ENCODE measurements around the gene CTNNA3. TPM values are rescaled to one million over a fixed set of nuclear protein-coding genes. Genes with fewer than 3 reads are reported as not detected.
"Not testable (repeated sequence)": the region's sequence is repeated elsewhere in the genome, so short reads cannot be mapped to it uniquely, and the experiment has no call there.

The CTNNA3 gene
- total RNA-seq, result 18.8 TPM
- polyA plus RNA-seq (ENCODE audit: insufficient read depth in 1 of 8, insufficient read length in 8 of 8, low replicate concordance in 1 of 8), result 1 to 10 TPM; 4.1 to 9.3 (median 5.8) TPM
- long read RNA-seq, donor 1, result 0 reads
- long read RNA-seq, donor 2, result 0 reads
- long read RNA-seq, donor 3, result 0 reads
- long read RNA-seq, donor 4, result 0 reads
- long read RNA-seq, donor 5, result 0 reads
- long read RNA-seq, donor 6, result 0 reads
- long read RNA-seq, donor 7, result 0 reads
- long read RNA-seq, donor 8, result 0 reads
- long read RNA-seq, donor 9, result 0 reads
- long read RNA-seq, donor 10, result 0 reads
- long read RNA-seq, donor 11, result 0 reads

DNA sequence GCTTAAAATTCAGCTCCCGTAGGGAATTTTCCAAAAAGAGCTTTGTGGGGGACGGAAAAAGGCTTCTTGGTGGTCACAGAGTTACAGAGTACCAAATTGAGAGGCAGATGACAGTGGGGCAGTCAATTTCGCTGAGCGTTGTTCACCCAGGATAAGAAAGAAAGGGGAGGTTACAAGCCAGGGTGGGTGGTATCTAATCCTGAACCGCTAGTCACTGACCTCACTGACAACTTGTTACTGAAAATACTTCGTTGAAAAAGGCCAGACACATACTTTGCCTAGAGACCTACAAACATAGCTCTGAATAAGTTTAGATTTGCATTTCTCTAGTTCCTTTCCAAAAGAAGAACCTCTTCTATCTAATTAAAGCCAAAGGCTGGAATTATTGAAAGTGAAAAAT, at the start of gene CTNNA3:
TSS of gene CTNNA3 (minus strand) at position 167 of the 400 bp plus-strand sequence.
- Histone ChIP-seq H3K4me1 (ENCODE audit: control insufficient read depth, insufficient read depth, low read length) (peaks cover 2% of the 10 kb centered on the region), H3K27me3 (ENCODE audit: control insufficient read depth, insufficient read depth, low read length) (no peaks in the 10 kb centered on the region), H3K9me3 (replicated peaks; ENCODE audit: control insufficient read depth, low read depth, low read length) (no peaks in the 10 kb centered on the region), H3K4me3 (ENCODE audit: low read length) (no peak within 1 kb of the TSS), H3K36me3 (ENCODE audit: control insufficient read depth, insufficient read depth, low read length) (no peaks in the 10 kb centered on the region), H3K27ac (ENCODE audit: low read length) (no peak within 1 kb of the TSS)
- WGBS (ENCODE audit: insufficient coverage), result 37% methylated on average over 2 of the region's 6 CpGs
- DNase-seq, result peak; percentile 7

DNA sequence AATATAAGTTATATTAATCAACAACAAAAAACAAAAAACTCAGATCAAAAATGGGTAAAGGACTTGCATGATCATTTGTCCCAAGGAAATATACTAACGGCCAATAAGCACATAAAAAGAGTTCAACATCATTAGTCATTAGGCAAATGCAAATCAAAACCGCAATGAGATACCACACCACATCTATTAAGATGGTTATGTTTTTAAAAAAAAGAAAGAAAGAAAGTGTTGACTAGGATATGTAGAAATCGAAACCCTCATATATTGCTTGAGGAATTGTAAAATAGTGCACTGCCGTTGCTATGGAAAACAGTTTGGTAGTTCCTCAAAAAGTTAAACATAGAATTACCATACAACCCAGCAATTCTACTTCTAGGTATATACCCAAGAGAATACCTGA, 39.4 kb upstream of the CTNNA3 start:
- Histone ChIP-seq H3K27me3 (ENCODE audit: control insufficient read depth, insufficient read depth, low read length) (no peaks in the 10 kb centered on the region), H3K36me3 (ENCODE audit: control insufficient read depth, insufficient read depth, low read length) (no peaks in the 10 kb centered on the region), H3K9me3 (replicated peaks; ENCODE audit: control insufficient read depth, low read depth, low read length) (no peaks in the 10 kb centered on the region), H3K4me3 (ENCODE audit: low read length) (no peak overlapping the region), H3K4me1 (ENCODE audit: control insufficient read depth, insufficient read depth, low read length) (no peaks in the 10 kb centered on the region), H3K27ac (ENCODE audit: low read length) (no peak overlapping the region)
- WGBS (ENCODE audit: insufficient coverage), result no CpG with 5 or more reads among the region's 4 CpGs
- DNase-seq, result peak; percentile 2

DNA sequence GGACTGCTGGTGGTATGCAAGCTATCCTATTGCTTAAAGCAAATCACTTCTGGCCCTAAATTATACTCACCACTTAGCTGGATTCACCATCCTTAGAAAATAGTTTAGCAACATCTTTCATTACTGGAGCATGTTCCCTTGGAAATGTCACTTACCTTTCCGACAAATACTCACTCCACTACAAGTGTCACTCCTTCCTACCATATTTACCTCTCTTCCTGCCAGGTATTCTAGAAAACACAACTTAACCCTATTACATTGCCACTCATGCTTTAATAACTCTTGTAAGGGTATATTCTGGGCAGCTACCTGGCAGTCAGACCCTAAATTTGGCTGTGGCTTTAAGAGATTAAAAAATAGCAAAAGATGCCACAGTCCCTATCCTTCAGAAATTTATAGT, 37.5 kb upstream of the CTNNA3 start:
- no peak for DNase-seq
- no peaks in the 10 kb centered on the region for H3K27me3 ChIP-seq (ENCODE audit: control insufficient read depth, insufficient read depth, low read length)
- H3K36me3 ChIP-seq (ENCODE audit: control insufficient read depth, insufficient read depth, low read length), result no peaks in the 10 kb centered on the region
- WGBS (ENCODE audit: insufficient coverage), result 100% methylated on average over 1 of the region's 1 CpG
- no peak overlapping the region for H3K4me3 ChIP-seq (ENCODE audit: low read length)
- no peak overlapping the region for H3K27ac ChIP-seq (ENCODE audit: low read length)
- no peaks in the 10 kb centered on the region for H3K9me3 ChIP-seq (replicated peaks; ENCODE audit: control insufficient read depth, low read depth, low read length)
- no peaks in the 10 kb centered on the region for H3K4me1 ChIP-seq (ENCODE audit: control insufficient read depth, insufficient read depth, low read length)

DNA sequence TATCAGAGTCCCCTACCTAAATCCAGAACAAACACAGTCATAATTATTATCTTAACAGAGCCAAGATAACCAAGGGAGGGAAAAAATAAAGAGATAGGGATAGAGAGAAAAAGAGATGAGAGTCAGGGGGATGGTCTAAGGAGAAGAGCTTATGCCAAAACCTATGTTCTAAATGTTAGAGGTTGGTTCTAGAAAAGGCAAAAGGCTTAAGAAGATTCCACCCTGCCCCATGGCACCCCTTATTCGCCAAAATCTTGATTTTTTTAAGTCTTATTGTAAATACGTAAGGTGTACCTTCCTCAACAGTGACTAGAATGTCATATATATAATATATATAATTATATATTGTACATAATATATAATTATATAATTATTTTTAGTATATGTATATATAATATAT, 29.6 kb upstream of the CTNNA3 start:
- Histone ChIP-seq H3K4me3 (ENCODE audit: low read length) (no peak overlapping the region), H3K9me3 (replicated peaks; ENCODE audit: control insufficient read depth, low read depth, low read length) (no peaks in the 10 kb centered on the region), H3K27me3 (ENCODE audit: control insufficient read depth, insufficient read depth, low read length) (no peaks in the 10 kb centered on the region), H3K36me3 (ENCODE audit: control insufficient read depth, insufficient read depth, low read length) (no peaks in the 10 kb centered on the region), H3K27ac (ENCODE audit: low read length) (no peak overlapping the region), H3K4me1 (ENCODE audit: control insufficient read depth, insufficient read depth, low read length) (no peaks in the 10 kb centered on the region)
- WGBS (ENCODE audit: insufficient coverage), result no CpG with 5 or more reads among the region's 2 CpGs
- no peak for DNase-seq

DNA sequence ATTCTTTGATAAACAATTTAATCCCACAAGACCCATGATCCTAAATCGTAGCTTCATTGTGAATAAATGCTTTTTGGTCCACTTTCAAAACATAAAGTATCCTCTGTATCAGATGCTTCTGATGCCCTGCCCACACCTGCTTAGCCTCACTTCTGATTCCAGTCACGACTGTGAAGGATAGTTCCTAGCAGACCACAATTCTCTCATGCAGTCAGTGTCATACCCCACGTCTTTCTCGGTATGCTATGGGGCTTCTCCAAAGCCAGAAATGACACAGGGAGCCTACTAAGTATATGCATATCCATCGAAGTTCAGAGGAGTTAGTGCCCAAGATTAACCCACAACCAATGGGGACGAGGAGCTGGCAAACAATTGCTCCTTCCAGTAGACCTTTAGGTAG, 27.6 kb upstream of the CTNNA3 start:
- H3K27ac ChIP-seq (ENCODE audit: low read length), result no peak overlapping the region
- H3K36me3 ChIP-seq (ENCODE audit: control insufficient read depth, insufficient read depth, low read length), result no peaks in the 10 kb centered on the region
- H3K4me1 ChIP-seq (ENCODE audit: control insufficient read depth, insufficient read depth, low read length), result no peaks in the 10 kb centered on the region
- no peaks in the 10 kb centered on the region for H3K9me3 ChIP-seq (replicated peaks; ENCODE audit: control insufficient read depth, low read depth, low read length)
- H3K4me3 ChIP-seq (ENCODE audit: low read length), result no peak overlapping the region
- DNase-seq, result no peak
- no peaks in the 10 kb centered on the region for H3K27me3 ChIP-seq (ENCODE audit: control insufficient read depth, insufficient read depth, low read length)
- 75% methylated on average over 3 of the region's 6 CpGs for WGBS (ENCODE audit: insufficient coverage)

DNA sequence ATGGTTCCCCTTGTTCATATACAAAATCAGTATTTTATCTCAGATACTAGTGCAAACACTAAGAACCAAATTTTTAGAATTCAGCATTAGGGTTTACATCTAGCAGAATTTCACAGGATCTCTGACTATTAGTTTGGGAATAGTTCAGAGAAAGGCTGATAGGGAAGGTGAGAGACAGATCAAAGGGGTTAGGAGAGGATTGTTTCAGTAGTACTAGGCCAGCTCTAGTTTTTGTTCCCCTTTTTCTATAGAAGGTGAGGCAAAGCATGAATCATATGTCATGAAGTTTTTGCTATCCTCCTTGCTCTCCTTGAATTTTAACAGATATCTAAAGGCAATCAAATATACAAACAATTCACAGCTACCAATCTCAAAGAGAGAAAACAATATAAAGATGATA, 26.1 kb upstream of the CTNNA3 start:
- H3K4me3 ChIP-seq (ENCODE audit: low read length), result no peak overlapping the region
- no peak for DNase-seq
- no peaks in the 10 kb centered on the region for H3K27me3 ChIP-seq (ENCODE audit: control insufficient read depth, insufficient read depth, low read length)
- no peak overlapping the region for H3K27ac ChIP-seq (ENCODE audit: low read length)
- H3K4me1 ChIP-seq (ENCODE audit: control insufficient read depth, insufficient read depth, low read length), result no peaks in the 10 kb centered on the region
- no peaks in the 10 kb centered on the region for H3K36me3 ChIP-seq (ENCODE audit: control insufficient read depth, insufficient read depth, low read length)
- H3K9me3 ChIP-seq (replicated peaks; ENCODE audit: control insufficient read depth, low read depth, low read length), result no peaks in the 10 kb centered on the region

DNA sequence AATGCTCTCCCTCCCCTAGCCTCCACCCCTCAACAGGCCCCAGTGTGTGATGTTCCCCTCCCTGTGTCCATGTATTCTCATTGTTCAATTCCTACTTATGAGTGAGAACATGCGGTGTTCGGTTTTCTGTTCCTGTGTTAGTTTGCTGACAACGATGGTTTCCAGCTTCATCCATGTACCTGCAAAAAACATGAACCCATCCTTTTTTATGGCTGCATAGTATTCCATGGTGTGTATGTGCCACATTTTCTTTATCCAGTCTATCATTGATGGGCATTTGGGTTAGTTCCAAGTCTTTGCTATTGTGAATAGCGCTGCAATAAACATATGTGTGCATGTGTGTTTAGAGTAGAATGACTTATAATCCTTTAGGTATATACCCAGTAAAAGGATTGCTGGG, 20.5 kb upstream of the CTNNA3 start:
- no CpG with 5 or more reads among the region's 4 CpGs for WGBS (ENCODE audit: insufficient coverage)

DNA sequence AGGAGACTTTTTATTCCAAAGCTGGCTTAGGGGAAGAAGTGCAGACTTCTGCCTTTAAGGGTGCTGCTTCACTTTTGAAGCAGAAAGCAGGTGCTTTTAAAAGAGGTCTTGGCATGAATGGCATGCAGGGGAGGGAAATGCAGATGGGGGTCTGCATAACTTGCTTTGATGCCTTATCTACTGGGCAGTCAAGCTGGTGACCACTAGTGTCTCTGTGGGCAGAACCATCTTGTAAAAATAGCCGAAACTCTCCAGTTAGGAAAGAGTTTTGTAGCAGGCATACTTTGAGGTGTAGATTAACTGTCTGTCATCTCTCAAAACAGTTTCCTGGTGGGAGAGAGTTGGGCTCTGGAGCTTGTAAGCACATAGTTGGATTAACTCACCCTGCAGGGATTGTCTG, 9.9 kb upstream of the CTNNA3 start:
- Histone ChIP-seq H3K4me3 (ENCODE audit: low read length) (no peak overlapping the region), H3K9me3 (replicated peaks; ENCODE audit: control insufficient read depth, low read depth, low read length) (no peaks in the 10 kb centered on the region), H3K4me1 (ENCODE audit: control insufficient read depth, insufficient read depth, low read length) (no peaks in the 10 kb centered on the region), H3K27me3 (ENCODE audit: control insufficient read depth, insufficient read depth, low read length) (no peaks in the 10 kb centered on the region), H3K27ac (ENCODE audit: low read length) (no peak overlapping the region), H3K36me3 (ENCODE audit: control insufficient read depth, insufficient read depth, low read length) (no peaks in the 10 kb centered on the region)
- no peak for DNase-seq
- WGBS (ENCODE audit: insufficient coverage), result no CpG with 5 or more reads among the region's 1 CpG

More for the DNA sequence above, 20.5 kb upstream of the CTNNA3 start:
- H3K27me3 ChIP-seq (ENCODE audit: control insufficient read depth, insufficient read depth, low read length); H3K27ac ChIP-seq (ENCODE audit: low read length); H3K4me1 ChIP-seq (ENCODE audit: control insufficient read depth, insufficient read depth, low read length); H3K4me3 ChIP-seq (ENCODE audit: low read length); DNase-seq; H3K9me3 ChIP-seq (replicated peaks; ENCODE audit: control insufficient read depth, low read depth, low read length); H3K36me3 ChIP-seq (ENCODE audit: control insufficient read depth, insufficient read depth, low read length): not testable (repeated sequence)

DNA sequence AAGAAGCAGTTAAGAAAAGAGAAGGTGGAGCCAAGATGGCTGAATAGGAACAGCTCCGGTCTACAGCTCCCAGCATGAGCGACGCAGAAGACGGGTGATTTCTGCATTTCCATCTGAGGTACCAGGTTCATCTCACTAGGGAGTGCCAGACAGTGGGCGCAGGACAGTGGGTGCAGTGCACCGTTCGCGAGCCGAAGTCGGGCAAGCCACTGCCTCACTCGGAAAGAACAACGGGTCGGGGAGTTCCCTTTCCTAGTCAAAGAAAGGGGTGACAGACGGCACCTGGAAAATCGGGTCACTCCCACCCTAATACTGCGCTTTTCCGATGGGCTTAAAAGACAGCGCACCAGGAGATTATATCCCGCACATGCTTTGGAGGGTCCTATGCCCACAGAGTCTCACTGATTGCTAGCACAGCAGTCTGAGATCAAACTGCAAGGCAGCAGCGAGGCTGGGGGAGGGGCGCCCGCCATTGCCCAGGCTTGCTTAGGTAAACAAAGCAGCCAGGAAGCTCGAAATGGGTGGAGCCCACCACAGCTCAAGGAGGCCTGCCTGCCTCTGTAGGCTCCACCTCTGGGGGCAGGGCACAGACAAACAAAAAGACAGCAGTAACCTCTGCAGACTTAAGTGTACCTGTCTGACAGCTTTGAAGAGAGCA, 3.7 kb upstream of the CTNNA3 start:
- H3K9me3 ChIP-seq (replicated peaks; ENCODE audit: control insufficient read depth, low read depth, low read length); DNase-seq; H3K27ac ChIP-seq (ENCODE audit: low read length); H3K27me3 ChIP-seq (ENCODE audit: control insufficient read depth, insufficient read depth, low read length); H3K36me3 ChIP-seq (ENCODE audit: control insufficient read depth, insufficient read depth, low read length); H3K4me1 ChIP-seq (ENCODE audit: control insufficient read depth, insufficient read depth, low read length); H3K4me3 ChIP-seq (ENCODE audit: low read length): not testable (repeated sequence)
- 100% methylated on average over 9 of the region's 23 CpGs for WGBS (ENCODE audit: insufficient coverage)

DNA sequence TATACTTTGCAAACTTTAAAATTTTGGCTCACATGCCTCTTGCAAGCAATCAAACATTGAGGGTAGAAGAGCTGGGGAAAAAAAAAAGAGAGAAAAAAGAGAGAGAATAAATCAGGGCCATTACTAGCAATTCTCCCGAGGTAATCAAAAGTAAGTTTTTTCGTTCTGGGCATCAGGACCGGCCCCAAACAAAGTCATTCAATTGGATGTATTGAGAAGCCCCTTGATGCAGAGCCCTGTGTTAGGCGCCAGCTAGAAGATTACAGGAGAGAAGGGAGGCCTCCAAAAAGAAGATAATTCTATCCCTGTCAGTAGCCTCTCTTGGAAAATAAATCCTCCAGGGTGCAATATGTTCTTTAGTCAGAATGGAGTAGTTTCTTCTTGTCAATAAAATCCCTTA, 2.2 kb upstream of the CTNNA3 start:
- Histone ChIP-seq H3K4me3 (ENCODE audit: low read length) (no peak overlapping the region), H3K27me3 (ENCODE audit: control insufficient read depth, insufficient read depth, low read length) (no peaks in the 10 kb centered on the region), H3K27ac (ENCODE audit: low read length) (no peak overlapping the region), H3K4me1 (ENCODE audit: control insufficient read depth, insufficient read depth, low read length) (peaks cover 2% of the 10 kb centered on the region), H3K36me3 (ENCODE audit: control insufficient read depth, insufficient read depth, low read length) (no peaks in the 10 kb centered on the region), H3K9me3 (replicated peaks; ENCODE audit: control insufficient read depth, low read depth, low read length) (no peaks in the 10 kb centered on the region)
- no peak for DNase-seq
- 50% methylated on average over 3 of the region's 4 CpGs for WGBS (ENCODE audit: insufficient coverage)

All from muscle of leg (tissue), 16 donors.